ENCODE results near the gene TMLHE.
"Not testable (repeated sequence)": the region's sequence is repeated elsewhere in the genome, so short reads cannot be mapped to it uniquely, and the experiment has no call there.

Gene TMLHE, protein sequence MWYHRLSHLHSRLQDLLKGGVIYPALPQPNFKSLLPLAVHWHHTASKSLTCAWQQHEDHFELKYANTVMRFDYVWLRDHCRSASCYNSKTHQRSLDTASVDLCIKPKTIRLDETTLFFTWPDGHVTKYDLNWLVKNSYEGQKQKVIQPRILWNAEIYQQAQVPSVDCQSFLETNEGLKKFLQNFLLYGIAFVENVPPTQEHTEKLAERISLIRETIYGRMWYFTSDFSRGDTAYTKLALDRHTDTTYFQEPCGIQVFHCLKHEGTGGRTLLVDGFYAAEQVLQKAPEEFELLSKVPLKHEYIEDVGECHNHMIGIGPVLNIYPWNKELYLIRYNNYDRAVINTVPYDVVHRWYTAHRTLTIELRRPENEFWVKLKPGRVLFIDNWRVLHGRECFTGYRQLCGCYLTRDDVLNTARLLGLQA

DNA sequence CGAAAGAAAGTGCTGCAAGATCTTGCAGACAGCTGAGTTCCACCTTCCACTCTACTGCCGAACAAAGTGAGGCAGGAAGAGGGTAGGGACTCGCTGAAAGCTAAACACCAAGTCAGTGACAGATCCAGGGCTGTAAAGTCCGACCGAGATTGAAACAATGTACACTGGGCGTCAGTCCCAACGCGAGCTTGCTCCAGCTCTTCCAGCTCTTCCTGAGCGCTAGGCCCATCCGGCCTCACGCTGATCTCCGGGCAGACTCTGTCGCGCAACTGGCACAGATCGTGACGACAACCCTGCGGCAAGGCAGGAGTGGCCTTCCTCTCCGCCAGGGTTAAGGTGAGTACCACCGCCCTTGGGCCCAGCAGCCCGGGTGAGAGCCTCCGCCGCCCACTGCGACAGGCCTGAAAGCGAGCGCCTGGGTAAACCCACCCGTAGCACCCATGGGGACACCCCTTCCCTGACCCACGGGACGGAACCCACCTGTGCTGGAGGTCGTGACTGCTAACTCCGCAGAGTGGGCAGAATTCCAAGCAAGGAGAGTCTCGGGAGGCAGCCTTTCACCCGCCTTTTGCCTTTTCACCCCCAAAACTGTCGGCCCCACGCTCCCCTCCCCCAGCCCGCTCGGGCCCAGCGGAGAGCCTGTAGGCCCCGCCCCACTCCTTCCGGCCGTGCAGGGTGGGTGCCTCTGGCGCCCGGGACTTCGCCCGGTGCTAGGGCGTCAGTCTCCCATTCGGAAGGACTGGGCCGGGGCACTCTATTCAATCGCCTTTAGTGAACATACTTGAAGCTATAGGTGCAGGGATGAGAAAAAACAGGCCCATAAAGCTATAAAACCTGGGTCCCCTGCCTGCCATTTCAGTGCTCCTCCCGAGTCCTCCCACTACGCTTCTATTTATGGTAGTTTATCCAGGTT lies at the start of gene TMLHE, which contains the start of gene SPRY3:
Gene TMLHE (minus strand): TSS at position 641 of the 913 bp plus-strand sequence. CDS start 67,676 bp downstream, outside the sequence.
Gene SPRY3 (plus strand): TSS at position 275 of the 913 bp plus-strand sequence.
- peak; percentile 44 to 62 for DNase-seq

DNA sequence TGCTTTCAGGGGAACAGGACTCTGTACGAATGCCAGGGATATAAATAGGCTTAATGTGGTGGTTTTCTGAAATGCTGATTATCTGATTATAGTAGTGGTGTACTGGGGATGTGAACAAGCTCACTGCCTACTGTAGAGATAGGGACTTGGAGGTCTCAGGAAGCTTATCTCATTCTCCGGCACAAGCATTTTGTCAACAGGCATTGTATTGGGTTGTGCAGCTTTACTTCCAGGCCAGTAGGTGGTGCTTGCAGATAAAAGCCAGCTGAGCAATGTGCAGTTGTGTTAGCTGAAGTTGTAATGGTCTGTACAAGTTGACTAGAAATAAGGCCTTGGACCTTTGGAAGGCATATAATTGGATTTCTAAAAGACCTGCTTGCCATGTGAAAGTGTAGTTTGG lies 49.5 kb upstream of the TMLHE start:
- no peak for DNase-seq

DNA sequence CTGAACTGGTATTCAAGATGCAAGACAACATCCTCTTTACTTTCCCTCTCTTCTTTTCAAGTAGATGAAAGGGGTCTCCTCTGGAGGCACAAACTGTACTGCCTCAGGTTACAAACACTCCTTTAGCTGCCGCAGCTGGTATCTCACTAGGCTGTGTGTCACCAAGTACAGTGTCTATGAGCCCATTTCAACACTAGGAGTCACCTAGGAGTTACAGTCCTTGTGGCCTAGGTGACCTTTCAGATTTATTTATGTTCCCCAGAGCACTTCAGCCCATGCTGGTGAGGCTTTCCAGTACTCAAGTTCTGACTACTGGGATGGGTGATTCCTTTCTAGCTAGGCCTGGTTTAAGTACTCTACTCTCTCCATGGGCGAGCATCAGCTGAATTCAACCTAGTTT lies 32.4 kb upstream of the TMLHE start:
- no peak for DNase-seq

DNA sequence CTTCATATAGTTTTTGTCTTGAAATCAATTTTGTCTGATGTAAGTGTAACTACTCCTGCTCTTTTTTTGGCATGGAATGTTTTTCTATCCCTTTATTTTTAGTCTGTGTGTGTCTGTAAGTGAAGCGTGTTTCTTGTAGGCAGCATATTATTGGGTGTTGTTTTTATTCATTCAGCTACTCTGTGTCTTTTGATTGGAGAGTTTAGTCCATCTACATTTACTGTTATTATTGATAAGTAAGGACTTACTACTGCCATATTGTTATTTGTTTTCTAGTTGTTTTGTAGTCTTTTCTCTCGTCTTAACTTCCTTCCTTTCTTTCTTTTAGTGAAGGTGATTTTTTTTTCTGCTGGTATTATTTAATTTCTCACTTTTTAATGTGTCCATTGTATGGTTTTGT lies 30.5 kb upstream of the TMLHE start:
- DNase-seq, result no peak

DNA sequence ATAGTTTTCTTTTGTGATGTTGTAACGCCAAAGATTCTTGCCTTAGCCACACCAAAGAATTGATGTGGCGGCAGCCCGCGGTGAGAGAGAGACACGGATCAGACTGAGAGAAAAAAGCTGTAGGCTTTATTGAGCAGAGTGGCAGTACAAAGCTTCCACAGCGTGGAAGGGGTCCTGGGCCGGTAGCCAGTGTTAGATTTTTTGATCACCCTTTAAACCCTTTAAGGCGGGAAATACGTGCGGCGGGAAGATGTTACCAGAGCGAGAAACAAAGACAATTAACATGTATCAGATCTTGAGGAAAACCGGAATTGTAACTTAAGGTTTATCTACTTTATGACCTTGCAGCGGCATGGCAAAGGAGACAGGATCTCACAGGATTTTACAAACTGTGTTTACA lies 28.6 kb upstream of the TMLHE start:
- not testable (repeated sequence) for DNase-seq

- DNase-seq, result no peak
Measured at GRCh38 chrX:155637714-155638113, 25.0 kb upstream of the TMLHE start.

DNA sequence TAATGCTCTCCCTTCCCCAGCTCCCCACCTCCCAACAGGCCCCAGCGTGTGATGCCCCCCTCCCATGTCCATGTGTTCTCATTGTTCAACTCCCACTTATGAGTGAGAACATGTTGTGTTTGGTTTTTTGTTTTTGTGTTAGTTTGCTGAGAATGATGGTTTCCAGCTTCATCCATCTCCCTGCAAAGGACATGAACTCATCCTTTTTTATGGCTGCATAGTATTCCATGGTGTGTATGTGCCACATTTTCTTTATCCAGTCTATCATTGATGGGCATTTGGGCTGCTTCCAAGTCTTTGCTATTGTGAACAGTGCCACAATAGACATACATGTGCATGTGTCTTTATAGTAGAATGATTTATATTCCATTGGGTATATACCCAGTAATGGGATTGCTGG lies 22.3 kb upstream of the TMLHE start:
- DNase-seq, result not testable (repeated sequence)

DNA sequence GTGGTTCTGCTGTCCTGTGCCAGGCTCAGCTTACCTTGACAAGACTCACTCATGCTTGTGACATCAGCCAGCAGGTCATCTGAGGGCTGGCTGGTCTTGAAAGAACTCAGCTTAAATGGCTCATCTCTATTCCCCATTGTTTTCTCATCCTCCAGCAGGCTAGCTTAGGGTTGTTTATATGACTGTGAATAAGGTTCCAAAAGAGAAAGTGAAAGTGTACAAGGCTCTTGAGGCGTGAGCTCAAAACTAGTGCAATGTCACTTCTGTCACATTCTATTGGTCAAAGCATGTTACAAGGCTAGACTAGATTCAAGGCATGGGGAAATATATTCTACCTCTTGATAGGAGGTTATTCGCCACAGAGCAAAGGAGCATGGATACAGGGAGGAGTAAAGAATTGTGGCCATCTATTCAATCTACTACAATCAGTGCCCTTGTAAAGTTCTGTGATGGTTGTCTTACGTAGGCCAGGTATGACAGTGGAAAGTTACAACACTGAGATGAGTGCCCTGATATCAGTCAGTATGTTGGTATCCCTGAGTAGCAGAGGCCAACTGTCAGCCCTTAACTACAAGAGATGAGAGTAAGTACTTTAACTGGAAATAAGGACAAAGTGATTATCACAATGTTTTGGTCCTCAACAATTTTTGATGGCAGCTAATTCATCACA lies 19.8 kb upstream of the TMLHE start:
- DNase-seq, result peak in 1 of 2 donors; percentile 50

DNA sequence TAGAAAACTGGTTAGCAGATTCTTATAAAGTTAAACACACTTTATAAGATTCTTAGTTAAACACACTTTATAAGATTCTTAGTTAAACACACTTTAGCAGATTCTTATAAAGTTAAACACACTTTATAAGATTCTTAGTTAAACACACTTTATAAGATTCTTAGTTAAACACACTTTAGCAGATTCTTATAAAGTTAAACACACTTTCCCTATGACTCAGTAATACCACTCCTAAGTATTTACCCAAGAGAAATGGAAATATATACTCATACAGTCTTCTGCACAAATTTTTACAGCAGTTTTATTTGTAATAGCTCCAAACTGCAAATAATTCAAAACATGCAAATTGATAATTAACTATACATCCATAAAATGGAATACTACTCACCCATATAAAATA lies 7.4 kb upstream of the TMLHE start:
- DNase-seq, result not testable (repeated sequence)

DNA sequence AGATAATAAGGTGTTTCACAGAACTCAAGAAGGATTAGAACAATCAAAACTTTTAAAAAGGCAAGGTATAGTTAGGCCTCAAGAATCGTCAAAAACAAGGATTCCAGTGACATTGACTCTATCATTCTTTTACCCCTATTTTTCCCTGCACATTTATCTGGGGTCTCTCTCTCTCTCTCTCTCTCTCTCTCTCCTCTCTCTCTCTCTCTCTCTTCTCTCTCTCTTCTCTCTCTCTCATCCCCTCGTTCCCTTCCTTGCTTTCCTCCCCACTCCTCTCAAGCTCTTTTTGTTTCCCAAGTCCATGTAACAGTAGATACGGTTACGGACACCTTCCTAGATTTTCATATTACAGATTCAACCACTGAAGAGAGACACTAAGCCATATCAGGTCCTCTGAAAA lies 3.2 kb upstream of the TMLHE start:
- no peak for DNase-seq

DNA sequence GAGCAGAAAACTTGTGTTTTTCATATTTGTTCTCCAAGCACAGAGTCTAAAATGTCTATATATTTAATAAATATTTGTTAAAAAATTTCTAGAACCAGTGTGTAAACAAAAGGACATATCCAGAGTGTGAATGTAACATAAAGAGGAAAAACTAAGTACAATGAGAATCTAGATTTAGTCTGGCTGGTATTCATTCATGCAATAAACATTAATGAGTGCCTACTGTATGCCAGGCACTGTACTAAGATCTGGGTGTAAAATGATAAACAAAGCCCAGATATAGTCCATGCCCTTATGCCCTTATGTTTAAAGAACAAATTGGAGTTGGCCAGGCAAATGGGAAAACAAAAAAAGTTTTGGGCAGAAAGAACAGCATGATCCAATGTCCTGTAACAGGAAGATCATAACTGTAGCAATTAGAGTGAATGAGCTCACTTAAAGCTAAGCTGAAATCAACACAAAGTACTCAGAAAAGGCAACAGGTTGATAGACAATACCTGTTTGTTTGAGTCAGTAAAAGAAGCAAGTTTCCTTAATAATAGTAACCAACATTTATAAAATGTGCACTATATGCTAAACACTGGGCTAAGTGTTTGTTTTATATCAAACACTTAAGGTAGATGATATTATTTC lies 1.3 kb upstream of the TMLHE start:
- no peak for DNase-seq

- DNase-seq, result no peak
Measured at GRCh38 chrX:155611302-155611701, 1.4 kb downstream of the TMLHE start.

- DNase-seq, result no peak
Measured at GRCh38 chrX:155592981-155593380, 19.8 kb downstream of the TMLHE start.

DNA sequence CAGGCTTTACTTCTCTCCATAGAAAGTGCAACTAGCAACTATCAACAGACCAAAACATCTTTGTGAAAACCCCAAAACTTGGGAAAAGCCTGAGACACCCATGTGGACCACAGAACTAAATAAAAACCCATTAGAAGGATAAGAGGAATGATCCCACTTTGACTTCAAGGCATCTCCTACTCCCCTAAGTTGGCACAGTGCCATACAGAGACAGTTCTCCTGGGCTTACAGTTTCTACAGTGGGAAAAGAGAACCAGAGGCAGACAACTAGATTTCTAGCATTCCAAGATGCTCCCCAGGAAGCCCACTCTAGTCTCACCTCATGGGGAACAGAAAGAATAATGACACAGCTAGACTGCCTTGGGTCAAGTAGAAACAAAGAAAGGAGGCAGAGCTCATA lies 20.4 kb downstream of the TMLHE start:
- DNase-seq, result no peak

- DNase-seq, result peak in 1 of 2 donors; percentile 40
Measured at GRCh38 chrX:155577682-155578081, 35.1 kb downstream of the TMLHE start.

DNA sequence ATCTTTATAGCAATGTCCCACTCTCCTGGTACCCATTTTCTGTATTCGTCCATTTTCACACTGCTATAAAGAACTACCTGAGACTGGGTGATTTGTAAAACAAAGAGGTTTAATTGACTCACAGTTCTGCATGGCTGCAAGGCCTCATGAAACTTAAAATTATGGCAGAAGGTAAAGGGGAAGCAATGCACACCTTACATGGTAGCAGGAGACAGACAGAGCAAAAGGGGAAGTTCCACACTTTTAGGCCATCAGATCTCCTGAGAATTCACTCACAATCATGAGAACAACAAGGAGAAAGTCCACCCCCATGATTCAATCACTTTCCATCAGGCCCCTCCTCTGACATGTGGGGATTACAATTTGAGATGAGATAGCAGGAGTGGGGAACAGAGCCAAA lies 49.7 kb downstream of the TMLHE start:
- DNase-seq, result no peak

DNA sequence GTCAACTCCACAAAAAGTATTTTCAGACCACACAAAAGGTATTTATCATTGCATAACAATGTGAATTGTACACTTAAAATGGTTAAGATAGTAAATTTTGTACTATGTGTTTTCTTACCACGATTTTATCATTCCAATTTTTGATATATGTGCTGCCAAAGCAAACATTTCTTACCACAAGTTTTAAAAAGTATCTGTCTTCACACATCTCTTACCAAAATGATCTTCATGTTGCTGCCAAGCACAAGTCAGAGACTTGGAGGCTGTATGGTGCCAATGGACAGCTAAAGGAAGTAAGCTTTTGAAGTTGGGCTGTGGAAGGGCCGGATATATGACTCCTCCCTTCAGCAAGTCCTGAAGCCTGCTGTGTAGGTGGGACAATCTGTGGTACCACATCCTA lies 67.9 kb downstream of the TMLHE start:
- DNase-seq, result no peak

GRCh38 chrX:155535866-155536265 lies 76.9 kb downstream of the TMLHE start:
- no peak for DNase-seq

GRCh38 chrX:155534800-155535199 lies 78.0 kb downstream of the TMLHE start:
- peak in 1 of 2 donors; percentile 2 for DNase-seq

DNA sequence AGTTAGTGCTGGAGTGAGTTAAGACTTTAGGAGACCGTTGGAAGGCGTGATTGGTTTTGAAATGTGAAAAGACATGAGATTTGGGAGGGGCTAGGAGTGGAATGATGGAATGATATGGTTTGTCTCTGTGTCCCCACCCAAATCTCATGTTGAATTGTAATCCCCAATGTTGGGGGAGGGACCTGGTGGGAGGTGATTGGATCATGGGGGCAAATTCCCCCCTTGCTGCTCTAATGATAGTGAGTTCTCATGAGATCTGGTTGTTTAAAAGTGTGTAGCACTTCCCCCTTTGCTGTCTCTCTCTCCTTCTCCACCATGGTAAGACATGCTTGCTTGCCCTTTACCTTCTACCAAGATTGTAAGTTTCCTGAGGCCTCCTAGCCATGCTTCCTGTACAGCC lies 85.7 kb downstream of the TMLHE start:
- not testable (repeated sequence) for DNase-seq

DNA sequence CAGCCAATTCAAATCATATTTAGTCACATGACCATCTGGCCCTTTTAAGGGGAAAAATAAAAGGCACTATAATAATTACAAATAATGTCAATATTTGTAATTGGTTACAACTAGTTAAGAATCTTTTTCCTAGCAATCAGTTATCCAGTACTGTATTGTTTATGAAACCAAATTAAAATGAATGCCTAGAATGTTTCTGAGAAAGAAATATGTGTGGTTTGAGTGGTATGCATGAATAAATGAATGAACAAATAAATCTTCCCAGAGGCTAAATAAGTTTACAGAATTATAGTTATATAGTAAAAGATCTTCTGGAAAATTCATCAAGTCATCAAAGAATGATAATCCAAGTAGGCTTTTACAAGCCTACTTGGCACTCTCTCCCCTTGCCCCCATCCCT lies 98.5 kb downstream of the TMLHE start:
- no peak for DNase-seq

- no peak for DNase-seq
Measured at GRCh38 chrX:155505296-155505695, 107.5 kb downstream of the TMLHE start.

GRCh38 chrX:155495134-155495533 lies 117.6 kb downstream of the TMLHE start:
- not testable (repeated sequence) for DNase-seq

Data from CD4-positive, alpha-beta T cell treated with Interferon alpha-2 for 1 hour (primary cell).